Measurements from ENCODE around the gene DACT1.

DNA sequence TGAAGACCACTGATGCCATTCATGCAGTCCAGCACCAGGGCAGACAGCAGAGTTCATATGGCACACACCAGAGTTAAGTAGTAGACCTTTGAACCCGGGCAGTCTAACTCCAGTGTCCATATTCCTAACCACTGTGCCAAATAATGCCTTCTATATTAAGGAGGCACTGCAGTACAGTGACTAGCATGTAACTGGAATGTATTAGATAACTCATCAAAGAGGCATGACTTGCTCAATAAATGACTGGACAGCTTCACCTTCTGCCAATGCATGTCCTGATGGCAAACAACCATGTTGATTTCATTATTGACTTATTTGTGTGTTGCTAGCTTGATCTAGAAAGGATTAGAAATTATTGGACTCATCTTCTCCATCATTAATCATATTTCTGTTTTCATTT, 40.2 kb downstream of the DACT1 start:
- no peak for TF ChIP-seq EP300 (IDR thresholded peaks at IDR 0.05)
- TF ChIP-seq CTCF (IDR thresholded peaks at IDR 0.05), result no peak
